Measurements from ENCODE around the gene FAM222B. TPM values are rescaled to one million over a fixed set of nuclear protein-coding genes. Genes with fewer than 3 reads are reported as not detected.
"Not testable (repeated sequence)": the region's sequence is repeated elsewhere in the genome, so short reads cannot be mapped to it uniquely, and the experiment has no call there.

Gene FAM222B
- total RNA-seq, 2 experiments from 2014 or later, result 18.6 to 21.5 TPM

- Mint-ChIP-seq H3K4me3 (peak within 1 kb of the TSS; percentile 93), H3K9me3 (no peaks in the 10 kb centered on the region), H3K27ac (peak within 1 kb of the TSS; percentile 98), H3K4me1 (ENCODE audit: low read depth) (peaks cover 31% of the 10 kb centered on the region), H3K36me3 (peaks cover 24% of the 10 kb centered on the region), H3K27me3 (no peaks in the 10 kb centered on the region)
- ChIA-PET CTCF (interaction anchor here (0.7 to 9.7 kb wide), 22 partner anchors 9 to 416 kb away, joined by 3 to 632 read pairs (median 10); partner anchors contain the start of genes BLTP2, DHRS13, FAM222B and PHF12), POLR2A (interaction anchor here (1.0 to 7.1 kb wide), 14 partner anchors 9 to 387 kb away, joined by 3 to 202 read pairs (median 8); partner anchors contain the start of genes BLTP2, DHRS13, FLOT2 and PHF12)
- intact Hi-C loops (cut with micrococcal nuclease), result loop anchor here (1.0 to 5.0 kb wide), 8 partner anchors 9 to 566 kb away; partner anchors contain the start of genes BLTP2, DHRS13, NUFIP2 and RPL23A
- peak; percentile 99 for DNase-seq
Measured at GRCh38 chr17:28728364-28729200, 114.0 kb downstream of the FAM222B start, which contains the start of gene NEK8. NEK8 (plus strand) TSS chr17:28728788; CDS start chr17:28728814, 26 bp downstream.

GRCh38 chr17:28726627-28727491 lies 115.7 kb downstream of the FAM222B start:
- no peaks in the 10 kb centered on the region for H3K27me3 Mint-ChIP-seq
- H3K4me1 Mint-ChIP-seq (ENCODE audit: low read depth), result peaks cover 46% of the 10 kb centered on the region
- peak overlapping the region; percentile 98 for H3K27ac Mint-ChIP-seq
- H3K9me3 Mint-ChIP-seq, result no peaks in the 10 kb centered on the region
- peaks cover 39% of the 10 kb centered on the region for H3K36me3 Mint-ChIP-seq
- intact Hi-C loops (cut with micrococcal nuclease), result loop anchor here (1.0 to 5.0 kb wide), 8 partner anchors 23 to 410 kb away; partner anchors contain the start of genes BLTP2 and FAM222B
- CTCF ChIA-PET, result interaction anchor here (0.6 to 9.7 kb wide), 50 partner anchors 10 to 449 kb away, joined by 3 to 632 read pairs (median 4); partner anchors contain the start of genes BLTP2, DHRS13, FAM222B and FLOT2
- peak; percentile 96 for DNase-seq
- POLR2A ChIA-PET, result interaction anchor here (0.7 to 7.1 kb wide), 22 partner anchors 7 to 389 kb away, joined by 3 to 202 read pairs (median 5); partner anchors contain the start of genes DHRS13, FAM222B, PHF12 and RPL23A
- peak overlapping the region; percentile 93 for H3K4me3 Mint-ChIP-seq

GRCh38 chr17:28726226-28726626 lies 116.4 kb downstream of the FAM222B start, which contains the start of gene TLCD1:
TLCD1 (minus strand) TSS chr17:28726233; CDS start chr17:28726097, 136 bp downstream.
- H3K4me3 Mint-ChIP-seq, result peak within 1 kb of the TSS; percentile 93
- peak; percentile 86 for DNase-seq
- intact Hi-C loops (cut with micrococcal nuclease), result loop anchor here (2.0 to 5.0 kb wide), 4 partner anchors 79 to 411 kb away; partner anchors contain the start of genes BLTP2 and FAM222B
- peaks cover 50% of the 10 kb centered on the region for H3K4me1 Mint-ChIP-seq (ENCODE audit: low read depth)
- no peaks in the 10 kb centered on the region for H3K9me3 Mint-ChIP-seq
- ChIA-PET POLR2A (interaction anchor here (0.7 to 7.1 kb wide), 16 partner anchors 15 to 390 kb away, joined by 3 to 202 read pairs (median 5); partner anchors contain the start of genes DHRS13, FAM222B, PHF12 and TRAF4), CTCF (interaction anchor here (0.7 to 9.7 kb wide), 44 partner anchors 9 to 450 kb away, joined by 3 to 632 read pairs (median 6); partner anchors contain the start of genes BLTP2, DHRS13, FAM222B and FLOT2)
- H3K27me3 Mint-ChIP-seq, result no peaks in the 10 kb centered on the region
- peak within 1 kb of the TSS; percentile 98 for H3K27ac Mint-ChIP-seq
- H3K36me3 Mint-ChIP-seq, result peaks cover 45% of the 10 kb centered on the region

GRCh38 chr17:28725660-28726225 lies 116.8 kb downstream of the FAM222B start:
- Mint-ChIP-seq H3K9me3 (no peaks in the 10 kb centered on the region), H3K36me3 (peaks cover 50% of the 10 kb centered on the region), H3K4me1 (ENCODE audit: low read depth) (peaks cover 51% of the 10 kb centered on the region), H3K27ac (peak overlapping the region; percentile 91), H3K4me3 (peak overlapping the region; percentile 85), H3K27me3 (no peaks in the 10 kb centered on the region)
- ChIA-PET CTCF (interaction anchor here (0.9 to 9.7 kb wide), 28 partner anchors 9 to 451 kb away, joined by 3 to 632 read pairs (median 10); partner anchors contain the start of genes BLTP2, DHRS13, FAM222B and FLOT2), POLR2A (interaction anchor here (0.7 to 7.1 kb wide), 9 partner anchors 15 to 224 kb away, joined by 3 to 202 read pairs (median 7); partner anchors contain the start of genes BLTP2, FAM222B, PROCA1 and TRAF4)
- peak; percentile 73 for DNase-seq
- intact Hi-C loops (cut with micrococcal nuclease), result loop anchor here (2.0 to 5.0 kb wide), 4 partner anchors 78 to 412 kb away; partner anchors contain the start of genes BLTP2 and FAM222B

- H3K4me1 Mint-ChIP-seq (ENCODE audit: low read depth), result peaks cover 54% of the 10 kb centered on the region
- ChIA-PET POLR2A (interaction anchor here (0.7 to 7.1 kb wide), 7 partner anchors 14 to 173 kb away, joined by 3 to 202 read pairs (median 4); partner anchors contain the start of genes BLTP2, FAM222B, PROCA1 and TRAF4), CTCF (interaction anchor here (1.2 to 9.7 kb wide), 5 partner anchors 21 to 226 kb away, joined by 3 to 632 read pairs (median 92); partner anchors contain the start of genes DHRS13, PHF12 and TRAF4)
- H3K4me3 Mint-ChIP-seq, result peak overlapping the region; percentile 85
- intact Hi-C loops (cut with micrococcal nuclease), result loop anchor here (5.0 kb wide), 3 partner anchors 78 to 412 kb away; partner anchors contain the start of gene BLTP2
- DNase-seq, result peak; percentile 45
- H3K36me3 Mint-ChIP-seq, result peaks cover 55% of the 10 kb centered on the region
- no peaks in the 10 kb centered on the region for H3K9me3 Mint-ChIP-seq
- no peaks in the 10 kb centered on the region for H3K27me3 Mint-ChIP-seq
- peak overlapping the region; percentile 91 for H3K27ac Mint-ChIP-seq
Measured at GRCh38 chr17:28725166-28725659, 117.4 kb downstream of the FAM222B start.

GRCh38 chr17:28724500-28725165 lies 118.0 kb downstream of the FAM222B start:
- H3K9me3 Mint-ChIP-seq, result no peaks in the 10 kb centered on the region
- DNase-seq, result no peak
- H3K27me3 Mint-ChIP-seq, result no peaks in the 10 kb centered on the region
- peak overlapping the region; percentile 91 for H3K27ac Mint-ChIP-seq
- ChIA-PET POLR2A (interaction anchor here (1.1 to 7.1 kb wide), 6 partner anchors 14 to 174 kb away, joined by 3 to 202 read pairs (median 6); partner anchors contain the start of genes BLTP2, FAM222B, PROCA1 and TRAF4), CTCF (interaction anchor here (1.2 to 9.7 kb wide), 4 partner anchors 22 to 226 kb away, joined by 3 to 632 read pairs (median 111); partner anchors contain the start of genes PHF12 and TRAF4)
- H3K4me1 Mint-ChIP-seq (ENCODE audit: low read depth), result peaks cover 50% of the 10 kb centered on the region
- intact Hi-C loops (cut with micrococcal nuclease), result loop anchor here (5.0 kb wide), 3 partner anchors 77 to 413 kb away; partner anchors contain the start of gene BLTP2
- H3K36me3 Mint-ChIP-seq, result peaks cover 60% of the 10 kb centered on the region
- H3K4me3 Mint-ChIP-seq, result peak overlapping the region; percentile 85

- ChIA-PET CTCF (interaction anchor here (6.0 to 9.7 kb wide), 2 partner anchors 23 to 40 kb away, joined by 92 to 632 read pairs; partner anchors contain the start of gene TRAF4), POLR2A (interaction anchor here (1.4 to 7.1 kb wide), 3 partner anchors 13 to 124 kb away, joined by 4 to 202 read pairs (median 15); partner anchors contain the start of genes PROCA1 and TRAF4)
- intact Hi-C loops (cut with micrococcal nuclease); H3K27me3 Mint-ChIP-seq; H3K9me3 Mint-ChIP-seq; DNase-seq: not testable (repeated sequence)
- Mint-ChIP-seq H3K36me3 (peaks cover 62% of the 10 kb centered on the region), H3K4me3 (peak overlapping the region; percentile 85), H3K4me1 (ENCODE audit: low read depth) (peaks cover 50% of the 10 kb centered on the region), H3K27ac (peak overlapping the region; percentile 91)
Measured at GRCh38 chr17:28723836-28724499, 118.6 kb downstream of the FAM222B start.

- Mint-ChIP-seq H3K27me3 (no peaks in the 10 kb centered on the region), H3K4me3 (peak overlapping the region; percentile 85), H3K36me3 (peaks cover 62% of the 10 kb centered on the region), H3K9me3 (no peaks in the 10 kb centered on the region), H3K4me1 (ENCODE audit: low read depth) (peaks cover 53% of the 10 kb centered on the region), H3K27ac (peak overlapping the region; percentile 91)
- ChIA-PET CTCF (interaction anchor here (9.7 kb wide), 1 partner anchor 23 kb away, joined by 632 read pairs; the partner anchor contains the start of gene TRAF4), POLR2A (interaction anchor here (7.1 kb wide), 1 partner anchor 23 kb away, joined by 202 read pairs; the partner anchor contains the start of gene TRAF4)
- DNase-seq, result no peak
- intact Hi-C loops (cut with micrococcal nuclease), result no loop called here
Measured at GRCh38 chr17:28723159-28723835, 119.3 kb downstream of the FAM222B start.

Measured in activated CD4-positive, alpha-beta memory T cell treated with anti-CD3 and anti-CD28 coated beads for 36 hours (primary cell).